Measurements from ENCODE around the gene MEOX2.

GRCh38 chr7:15688279-15688626 is 1.8 kb upstream of the MEOX2 start:
- TF ChIP-seq POLR2A (IDR thresholded peaks at IDR 0.05) = no peak
- TF ChIP-seq CTCF (IDR thresholded peaks at IDR 0.05) = no peak
- no peak for TF ChIP-seq POLR2AphosphoS5 (IDR thresholded peaks at IDR 0.05)
